ENCODE data around the gene SCN9A.

GRCh38 chr2:166344286-166345113, 31.2 kb downstream of the SCN9A start:
- TF ChIP-seq SIN3A (IDR thresholded peaks at IDR 0.05; ENCODE audit: borderline replicate concordance, insufficient read depth, low read length): no peak
- TF ChIP-seq POLR2AphosphoS5 (IDR thresholded peaks at IDR 0.05; ENCODE audit: low read depth, low read length): no peak
- no peak for TF ChIP-seq REST (IDR thresholded peaks at IDR 0.05; ENCODE audit: insufficient read depth in 1 of 2, low read depth in 2 of 2, low read length in 2 of 2)
